Liver (tissue), 9 donors: ENCODE measurements around the gene JCAD. TPM values are rescaled to one million over a fixed set of nuclear protein-coding genes. Genes with fewer than 3 reads are reported as not detected.

ENCODE experiments used
- DNase-seq: peaks from one replicate; pipeline ENCODE4 v3.0.0-alpha.2; 2017; ENCODE audit warnings: low spot score
- H3K27ac ChIP-seq, 2 donors: one replicate each; pipeline ENCODE4 v1.7.0; 2013; ENCODE audit warnings: inconsistent platforms in 2 of 2, low read length in 2 of 2, control low read depth in 1 of 2, low read depth in 1 of 2, mild to moderate bottlenecking in 1 of 2
- H3K27me3 ChIP-seq, 4 donors: one replicate each; pipeline versions ENCODE4 v1.6.1 to v1.7.0; 2013; ENCODE audit warnings: low read length in 3 of 4, inconsistent platforms in 1 of 4, mild to moderate bottlenecking in 1 of 4, moderate library complexity in 1 of 4; ENCODE audit not compliant: control insufficient read depth in 4 of 4, insufficient read depth in 4 of 4
- H3K36me3 ChIP-seq, 4 donors: one replicate each; pipeline versions ENCODE4 v1.6.1 to v1.7.0; 2013; ENCODE audit warnings: low read length in 3 of 4, mild to moderate bottlenecking in 3 of 4, low read depth in 1 of 4, moderate library complexity in 1 of 4; ENCODE audit not compliant: control insufficient read depth in 4 of 4, insufficient read depth in 3 of 4
- H3K4me1 ChIP-seq, 4 donors: one replicate each; pipeline versions ENCODE4 v1.6.1 to v1.7.0; 2013; ENCODE audit warnings: low read length in 3 of 4, mild to moderate bottlenecking in 3 of 4, moderate library complexity in 1 of 4; ENCODE audit not compliant: control insufficient read depth in 4 of 4, insufficient read depth in 4 of 4
- H3K4me3 ChIP-seq, 3 donors: one replicate each; pipeline versions ENCODE4 v1.6.1 to v1.7.0; 2013; ENCODE audit warnings: low read length in 3 of 3, control low read depth in 1 of 3, low read depth in 1 of 3, mild to moderate bottlenecking in 1 of 3
- H3K9ac ChIP-seq, 2 donors: one replicate each; pipeline ENCODE4 v1.7.0; 2013; ENCODE audit warnings: low read length in 2 of 2, mild to moderate bottlenecking in 2 of 2, moderate library complexity in 2 of 2, control low read depth in 1 of 2, low read depth in 1 of 2
- H3K9me3 ChIP-seq, 4 donors: one replicate each; pipeline versions ENCODE4 v1.6.1 to v1.7.0; 2013; ENCODE audit warnings: low read length in 3 of 4; ENCODE audit not compliant: control insufficient read depth in 4 of 4
- EGR1 ChIP-seq, 2 donors: IDR thresholded peaks; 2 replicates each; pipeline ENCODE4 v1.6.1; 2016 to 2018; ENCODE audit warnings: antibody characterized with exemption in 2 of 2, low read depth in 2 of 2
- FOXA1 ChIP-seq: IDR thresholded peaks from 2 replicates; pipeline ENCODE4 v1.6.1; 2016; ENCODE audit warnings: antibody characterized with exemption
- FOXA2 ChIP-seq: IDR thresholded peaks from 2 replicates; pipeline ENCODE4 v1.6.1; 2016; ENCODE audit warnings: antibody characterized with exemption
- GABPA ChIP-seq, 2 donors: IDR thresholded peaks in 1 of 2; conservative IDR thresholded peaks in 1 of 2; 2 replicates each; pipeline ENCODE4 v1.6.1; 2016; ENCODE audit warnings: antibody characterized with exemption in 2 of 2, mild to moderate bottlenecking in 1 of 2, moderate library complexity in 1 of 2
- HNF4A ChIP-seq, 2 donors: conservative IDR thresholded peaks; 2 replicates each; pipeline ENCODE4 v1.6.1; 2016; ENCODE audit warnings: antibody characterized with exemption in 2 of 2, mild to moderate bottlenecking in 2 of 2
- HNF4G ChIP-seq: IDR thresholded peaks from 2 replicates; pipeline ENCODE4 v1.6.1; 2016; ENCODE audit warnings: antibody characterized with exemption
- JUND ChIP-seq, 2 donors: IDR thresholded peaks; 2 replicates each; pipeline ENCODE4 v1.6.1; 2016; ENCODE audit warnings: antibody characterized with exemption in 2 of 2
- NR2F2 ChIP-seq: IDR thresholded peaks from 2 replicates; pipeline ENCODE4 v1.6.1; 2016; ENCODE audit warnings: antibody characterized with exemption
- RAD21 ChIP-seq, 2 donors: IDR thresholded peaks; 2 replicates each; pipeline ENCODE4 v1.6.1; 2016; ENCODE audit warnings: antibody characterized with exemption in 2 of 2, mild to moderate bottlenecking in 2 of 2
- RXRA ChIP-seq, 2 donors: IDR thresholded peaks; 2 replicates each; pipeline ENCODE4 v1.6.1; 2017 to 2018; ENCODE audit warnings: antibody characterized with exemption in 2 of 2, mild to moderate bottlenecking in 1 of 2
- SP1 ChIP-seq: IDR thresholded peaks from 2 replicates; pipeline ENCODE4 v1.6.1; 2018; ENCODE audit warnings: antibody characterized with exemption, mild to moderate bottlenecking
- TAF1 ChIP-seq: conservative IDR thresholded peaks from 2 replicates; pipeline ENCODE4 v1.6.1; 2016; ENCODE audit warnings: antibody characterized with exemption, mild to moderate bottlenecking
- YY1 ChIP-seq: IDR thresholded peaks from 2 replicates; pipeline ENCODE4 v1.6.1; 2016; ENCODE audit warnings: antibody characterized with exemption, mild to moderate bottlenecking
- WGBS: extraction: QIAGEN DNeasy Blood & Tissue Kit; methylation state at CpG from one replicate; pipeline ENCODE4 v1.1.7; 2013; 5-methylcytosine and 5-hydroxymethylcytosine counted together
- polyA plus RNA-seq, 2 donors: library from polyadenylated mRNA; stranded (reverse) in 1 of 2; unstranded in 1 of 2; fragments of 200-250 nt in 1 of 2; fragments of >200 nt in 1 of 2; fragmentation: Nextera tagmentation in 1 of 2; extraction: Ambion mirVana in 1 of 2; gene quantifications; one replicate each; pipeline versions ENCODE4 v1.2.1 to v1.2.3, GENCODE V29; 2013 to 2015
- total RNA-seq, 2 donors: library from RNA; depleted of rRNA; stranded (reverse); fragments of >200 nt; gene quantifications; one replicate each; pipeline ENCODE4 v1.2.3, GENCODE V29; 2014
- TF ChIP-seq, protein P1 (sequence below): IDR thresholded peaks from 2 replicates; pipeline ENCODE4 v1.6.1; 2016; ENCODE audit warnings: antibody characterized with exemption
- TF ChIP-seq, protein P2 (sequence below): IDR thresholded peaks from 2 replicates; pipeline ENCODE4 v1.6.1; 2016; ENCODE audit warnings: antibody characterized with exemption
- TF ChIP-seq, protein P3 (sequence below): IDR thresholded peaks from 2 replicates; pipeline ENCODE4 v1.6.1; 2016; ENCODE audit warnings: antibody characterized with exemption, mild to moderate bottlenecking
- TF ChIP-seq, protein P4 (sequence below): fragments of 150-350 bp; IDR thresholded peaks from 2 replicates; pipeline ENCODE4 v1.5.1; 2017; ENCODE audit warnings: improper control_type of control experiment, low read depth, low read length; ENCODE audit not compliant: missing input control
- TF ChIP-seq, protein P5 (sequence below): IDR thresholded peaks from 2 replicates; pipeline ENCODE4 v1.6.1; 2016; ENCODE audit warnings: antibody characterized with exemption
- donor health status: healthy.
- donor health status: healthy.
- donor health status: healthy.
- donor health status: healthy.
- donor health status: healthy.

Gene JCAD
- total and polyA plus RNA-seq, 4 donors, result 0.77 to 3.2 (median 1.1) TPM

DNA sequence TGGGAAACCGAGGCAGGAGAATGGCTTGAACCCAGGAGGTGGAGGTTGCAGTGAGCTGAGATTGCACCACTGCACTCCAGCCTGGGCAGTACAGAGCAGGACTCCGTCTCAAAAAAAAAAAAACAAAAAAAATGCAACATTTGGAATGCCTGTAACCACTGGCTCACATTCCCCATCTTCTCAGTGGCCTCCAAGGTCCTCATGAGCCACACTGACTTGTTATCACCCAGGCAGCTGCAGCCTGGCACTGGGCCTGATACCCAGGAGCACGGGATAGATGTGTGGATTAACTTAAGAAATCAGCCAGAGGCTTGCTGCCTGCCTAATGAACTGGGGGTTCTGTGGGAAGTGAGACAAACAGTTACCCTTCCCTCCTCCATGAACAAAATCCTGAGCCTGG, 23.0 kb downstream of the JCAD start:
- DNase-seq, result no peak
- 80% methylated on average over 3 of the region's 3 CpGs for WGBS
- no peaks in the 10 kb centered on the region for H3K4me1 ChIP-seq
- TF ChIP-seq, protein P1, sequence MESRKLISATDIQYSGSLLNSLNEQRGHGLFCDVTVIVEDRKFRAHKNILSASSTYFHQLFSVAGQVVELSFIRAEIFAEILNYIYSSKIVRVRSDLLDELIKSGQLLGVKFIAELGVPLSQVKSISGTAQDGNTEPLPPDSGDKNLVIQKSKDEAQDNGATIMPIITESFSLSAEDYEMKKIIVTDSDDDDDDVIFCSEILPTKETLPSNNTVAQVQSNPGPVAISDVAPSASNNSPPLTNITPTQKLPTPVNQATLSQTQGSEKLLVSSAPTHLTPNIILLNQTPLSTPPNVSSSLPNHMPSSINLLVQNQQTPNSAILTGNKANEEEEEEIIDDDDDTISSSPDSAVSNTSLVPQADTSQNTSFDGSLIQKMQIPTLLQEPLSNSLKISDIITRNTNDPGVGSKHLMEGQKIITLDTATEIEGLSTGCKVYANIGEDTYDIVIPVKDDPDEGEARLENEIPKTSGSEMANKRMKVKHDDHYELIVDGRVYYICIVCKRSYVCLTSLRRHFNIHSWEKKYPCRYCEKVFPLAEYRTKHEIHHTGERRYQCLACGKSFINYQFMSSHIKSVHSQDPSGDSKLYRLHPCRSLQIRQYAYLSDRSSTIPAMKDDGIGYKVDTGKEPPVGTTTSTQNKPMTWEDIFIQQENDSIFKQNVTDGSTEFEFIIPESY, result no peak
- TF ChIP-seq JUND (IDR thresholded peaks at IDR 0.05) (no peak), EGR1 (IDR thresholded peaks at IDR 0.05; ENCODE audit: low read depth in 2 of 2) (no peak), FOXA2 (no peak), HNF4G (no peak), RXRA (IDR thresholded peaks at IDR 0.05) (no peak), RAD21 (IDR thresholded peaks at IDR 0.05) (no peak), NR2F2 (no peak), HNF4A (conservative IDR thresholded peaks at IDR 0.05) (no peak), YY1 (no peak), GABPA (IDR thresholded peaks at IDR 0.05 in 1 of 2, conservative IDR thresholded peaks at IDR 0.05 in 1 of 2) (no peak), SP1 (no peak), TAF1 (no peak), FOXA1 (no peak)
- TF ChIP-seq, protein P2, sequence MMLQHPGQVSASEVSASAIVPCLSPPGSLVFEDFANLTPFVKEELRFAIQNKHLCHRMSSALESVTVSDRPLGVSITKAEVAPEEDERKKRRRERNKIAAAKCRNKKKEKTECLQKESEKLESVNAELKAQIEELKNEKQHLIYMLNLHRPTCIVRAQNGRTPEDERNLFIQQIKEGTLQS, result no peak
- TF ChIP-seq, protein P3, sequence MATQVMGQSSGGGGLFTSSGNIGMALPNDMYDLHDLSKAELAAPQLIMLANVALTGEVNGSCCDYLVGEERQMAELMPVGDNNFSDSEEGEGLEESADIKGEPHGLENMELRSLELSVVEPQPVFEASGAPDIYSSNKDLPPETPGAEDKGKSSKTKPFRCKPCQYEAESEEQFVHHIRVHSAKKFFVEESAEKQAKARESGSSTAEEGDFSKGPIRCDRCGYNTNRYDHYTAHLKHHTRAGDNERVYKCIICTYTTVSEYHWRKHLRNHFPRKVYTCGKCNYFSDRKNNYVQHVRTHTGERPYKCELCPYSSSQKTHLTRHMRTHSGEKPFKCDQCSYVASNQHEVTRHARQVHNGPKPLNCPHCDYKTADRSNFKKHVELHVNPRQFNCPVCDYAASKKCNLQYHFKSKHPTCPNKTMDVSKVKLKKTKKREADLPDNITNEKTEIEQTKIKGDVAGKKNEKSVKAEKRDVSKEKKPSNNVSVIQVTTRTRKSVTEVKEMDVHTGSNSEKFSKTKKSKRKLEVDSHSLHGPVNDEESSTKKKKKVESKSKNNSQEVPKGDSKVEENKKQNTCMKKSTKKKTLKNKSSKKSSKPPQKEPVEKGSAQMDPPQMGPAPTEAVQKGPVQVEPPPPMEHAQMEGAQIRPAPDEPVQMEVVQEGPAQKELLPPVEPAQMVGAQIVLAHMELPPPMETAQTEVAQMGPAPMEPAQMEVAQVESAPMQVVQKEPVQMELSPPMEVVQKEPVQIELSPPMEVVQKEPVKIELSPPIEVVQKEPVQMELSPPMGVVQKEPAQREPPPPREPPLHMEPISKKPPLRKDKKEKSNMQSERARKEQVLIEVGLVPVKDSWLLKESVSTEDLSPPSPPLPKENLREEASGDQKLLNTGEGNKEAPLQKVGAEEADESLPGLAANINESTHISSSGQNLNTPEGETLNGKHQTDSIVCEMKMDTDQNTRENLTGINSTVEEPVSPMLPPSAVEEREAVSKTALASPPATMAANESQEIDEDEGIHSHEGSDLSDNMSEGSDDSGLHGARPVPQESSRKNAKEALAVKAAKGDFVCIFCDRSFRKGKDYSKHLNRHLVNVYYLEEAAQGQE, result no peak
- TF ChIP-seq, protein P4, sequence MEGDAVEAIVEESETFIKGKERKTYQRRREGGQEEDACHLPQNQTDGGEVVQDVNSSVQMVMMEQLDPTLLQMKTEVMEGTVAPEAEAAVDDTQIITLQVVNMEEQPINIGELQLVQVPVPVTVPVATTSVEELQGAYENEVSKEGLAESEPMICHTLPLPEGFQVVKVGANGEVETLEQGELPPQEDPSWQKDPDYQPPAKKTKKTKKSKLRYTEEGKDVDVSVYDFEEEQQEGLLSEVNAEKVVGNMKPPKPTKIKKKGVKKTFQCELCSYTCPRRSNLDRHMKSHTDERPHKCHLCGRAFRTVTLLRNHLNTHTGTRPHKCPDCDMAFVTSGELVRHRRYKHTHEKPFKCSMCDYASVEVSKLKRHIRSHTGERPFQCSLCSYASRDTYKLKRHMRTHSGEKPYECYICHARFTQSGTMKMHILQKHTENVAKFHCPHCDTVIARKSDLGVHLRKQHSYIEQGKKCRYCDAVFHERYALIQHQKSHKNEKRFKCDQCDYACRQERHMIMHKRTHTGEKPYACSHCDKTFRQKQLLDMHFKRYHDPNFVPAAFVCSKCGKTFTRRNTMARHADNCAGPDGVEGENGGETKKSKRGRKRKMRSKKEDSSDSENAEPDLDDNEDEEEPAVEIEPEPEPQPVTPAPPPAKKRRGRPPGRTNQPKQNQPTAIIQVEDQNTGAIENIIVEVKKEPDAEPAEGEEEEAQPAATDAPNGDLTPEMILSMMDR, result no peak
- TF ChIP-seq, protein P5, sequence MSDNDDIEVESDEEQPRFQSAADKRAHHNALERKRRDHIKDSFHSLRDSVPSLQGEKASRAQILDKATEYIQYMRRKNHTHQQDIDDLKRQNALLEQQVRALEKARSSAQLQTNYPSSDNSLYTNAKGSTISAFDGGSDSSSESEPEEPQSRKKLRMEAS, result no peak
- no peaks in the 10 kb centered on the region for H3K27me3 ChIP-seq
- H3K36me3 ChIP-seq, result no peaks in the 10 kb centered on the region
- H3K9ac ChIP-seq, result no peak overlapping the region
- no peaks in the 10 kb centered on the region for H3K9me3 ChIP-seq
- no peak overlapping the region for H3K27ac ChIP-seq
- no peak overlapping the region for H3K4me3 ChIP-seq
